Loucy (cell line): ENCODE data around the gene ZNF692.

Source experiments
- H2AFZ ChIP-seq: fragments of 200-600 bp; sonication (generic); 2 replicates; pipeline ENCODE4 v1.6.0; 2016; ENCODE audit warnings: antibody characterized with exemption, mild to moderate bottlenecking, low read length, moderate library complexity
- H3F3A ChIP-seq: fragments of 200-600 bp; 2 replicates; pipeline ENCODE4 v1.6.0; 2016; ENCODE audit warnings: antibody characterized with exemption, low read depth, mild to moderate bottlenecking
- H3K27me3 ChIP-seq: fragments of 200-600 bp; sonication (generic); 2 replicates; pipeline ENCODE4 v1.6.1; 2014; ENCODE audit warnings: low read length, mild to moderate bottlenecking; ENCODE audit not compliant: insufficient read depth, poor library complexity, severe bottlenecking
- H3K36me3 ChIP-seq: fragments of 200-600 bp; sonication (generic); 2 replicates; pipeline ENCODE4 v1.6.1; 2016; ENCODE audit warnings: low read length; ENCODE audit not compliant: insufficient read depth
- H3K4me1 ChIP-seq: fragments of 200-600 bp; sonication (generic); 2 replicates; pipeline ENCODE4 v1.5.1; 2014; ENCODE audit warnings: low read length, mild to moderate bottlenecking; ENCODE audit not compliant: insufficient read depth, poor library complexity, severe bottlenecking
- H3K4me2 ChIP-seq: fragments of 200-600 bp; sonication (generic); 2 replicates; pipeline ENCODE4 v1.6.0; 2014; ENCODE audit warnings: antibody characterized with exemption, low read length, low read depth, mild to moderate bottlenecking; ENCODE audit not compliant: poor library complexity, severe bottlenecking
- H3K4me3 ChIP-seq: fragments of 200-600 bp; sonication (generic); 2 replicates; pipeline ENCODE4 v1.5.1; 2014; ENCODE audit warnings: low read length, mild to moderate bottlenecking, mixed read lengths; ENCODE audit not compliant: poor library complexity, severe bottlenecking
- H3K79me2 ChIP-seq: fragments of 200-600 bp; sonication (generic); 2 replicates; pipeline ENCODE4 v1.6.1; 2014; ENCODE audit warnings: low read length; ENCODE audit not compliant: insufficient read depth
- H3K9ac ChIP-seq: fragments of 200-600 bp; sonication (generic); 2 replicates; pipeline ENCODE4 v1.6.0; 2014; ENCODE audit warnings: mild to moderate bottlenecking, low read depth, low read length, moderate library complexity; ENCODE audit not compliant: poor library complexity, severe bottlenecking
- H3K9me2 ChIP-seq: fragments of 200-600 bp; sonication (generic); replicated peaks from 2 replicates; pipeline ENCODE4 v1.6.1; 2016; ENCODE audit warnings: low read depth, low read length, mixed read lengths
- H3K9me3 ChIP-seq: fragments of 200-600 bp; sonication (generic); 2 replicates; pipeline ENCODE4 v1.6.1; 2014; ENCODE audit warnings: mild to moderate bottlenecking, antibody characterized with exemption, low read length, low read depth; ENCODE audit not compliant: insufficient read depth
- H4K20me1 ChIP-seq: fragments of 200-600 bp; sonication (generic); 2 replicates; pipeline ENCODE4 v1.6.0; 2014; ENCODE audit warnings: antibody characterized with exemption, low read length, mild to moderate bottlenecking; ENCODE audit not compliant: insufficient read depth, poor library complexity, severe bottlenecking
- CTCF ChIP-seq: fragments of 200-600 bp; sonication (generic); conservative IDR thresholded peaks from 2 replicates; pipeline ENCODE4 v1.5.1; 2014; ENCODE audit warnings: mild to moderate bottlenecking, antibody characterized with exemption, low read length
- EZH2phosphoT487 ChIP-seq: fragments of 200-600 bp; IDR thresholded peaks from 2 replicates; pipeline ENCODE4 v1.6.1; 2018; ENCODE audit warnings: antibody characterized with exemption, mild to moderate bottlenecking, moderate library complexity, borderline replicate concordance

Gene ZNF692

GRCh38 chr1:248848602-248849001, 10.3 kb downstream of the ZNF692 start:
- peaks cover 7% of the 10 kb centered on the region; the same call in 1 of the 2 replicates for H3K79me2 ChIP-seq
- H2AFZ ChIP-seq: no peak overlapping the region
- no peaks in the 10 kb centered on the region for H3K27me3 ChIP-seq
- peaks cover 22% of the 10 kb centered on the region for H3K4me1 ChIP-seq
- no peak overlapping the region for H3K4me3 ChIP-seq
- TF ChIP-seq CTCF (no peak), EZH2phosphoT487 (no peak)
- no peaks in the 10 kb centered on the region for H3K9me3 ChIP-seq
- no peak overlapping the region for H3K9ac ChIP-seq
- H4K20me1 ChIP-seq: no peaks in the 10 kb centered on the region
- H3K9me2 ChIP-seq: no peaks in the 10 kb centered on the region
- H3K4me2 ChIP-seq: no peak overlapping the region
- no peaks in the 10 kb centered on the region for H3F3A ChIP-seq
- peaks cover 65% of the 10 kb centered on the region; the same call in 1 of the 2 replicates for H3K36me3 ChIP-seq

- peaks cover 62% of the 10 kb centered on the region; the same call in 1 of the 2 replicates for H3K36me3 ChIP-seq
- no peaks in the 10 kb centered on the region for H3F3A ChIP-seq
- no peak overlapping the region for H3K4me2 ChIP-seq
- peaks cover 21% of the 10 kb centered on the region for H3K4me1 ChIP-seq
- H2AFZ ChIP-seq: no peak overlapping the region
- no peak overlapping the region for H3K4me3 ChIP-seq
- H3K79me2 ChIP-seq: peaks cover 8% of the 10 kb centered on the region
- H3K9me3 ChIP-seq: no peaks in the 10 kb centered on the region
- no peak overlapping the region for H3K9ac ChIP-seq
- H3K27me3 ChIP-seq: no peaks in the 10 kb centered on the region
- TF ChIP-seq CTCF (no peak), EZH2phosphoT487 (no peak)
- no peaks in the 10 kb centered on the region for H3K9me2 ChIP-seq
- H4K20me1 ChIP-seq: no peaks in the 10 kb centered on the region
These were observed 10.8 kb downstream of the ZNF692 start for GRCh38 chr1:248847956-248848561.

- no peaks in the 10 kb centered on the region for H3K9me2 ChIP-seq
- TF ChIP-seq EZH2phosphoT487: no peak
- no peak for TF ChIP-seq CTCF
- no peaks in the 10 kb centered on the region for H3K9me3 ChIP-seq
- no peaks in the 10 kb centered on the region for H3F3A ChIP-seq
- H3K4me2 ChIP-seq: no peak overlapping the region
- no peak overlapping the region for H3K4me3 ChIP-seq
- peaks cover 21% of the 10 kb centered on the region for H3K4me1 ChIP-seq
- no peaks in the 10 kb centered on the region for H3K27me3 ChIP-seq
- H4K20me1 ChIP-seq: no peaks in the 10 kb centered on the region
- H2AFZ ChIP-seq: no peak overlapping the region
- peaks cover 11% of the 10 kb centered on the region for H3K79me2 ChIP-seq
- H3K9ac ChIP-seq: no peak overlapping the region
- peaks cover 62% of the 10 kb centered on the region; the same call in 1 of the 2 replicates for H3K36me3 ChIP-seq
These were observed 11.5 kb downstream of the ZNF692 start for GRCh38 chr1:248847181-248847955.
